ENCODE results near the gene ZFX.

ZFX gene

GRCh38 chrX:24167719-24168472, 18.4 kb downstream of the ZFX start:
- no peak overlapping the region for H3K4me3 ChIP-seq

GRCh38 chrX:24168807-24169206, 19.3 kb downstream of the ZFX start:
- no peak for TF ChIP-seq CTCF (IDR thresholded peaks at IDR 0.05)
- no peak for DNase-seq (ENCODE audit: low spot score)
- H3K4me3 ChIP-seq: no peak overlapping the region
- no peak overlapping the region for H3K27ac ChIP-seq

More at GRCh38 chrX:24167719-24168472, 18.4 kb downstream of the ZFX start:
- H3K27ac ChIP-seq: no peak overlapping the region
- TF ChIP-seq CTCF (IDR thresholded peaks at IDR 0.05): no peak
- no peak for DNase-seq (ENCODE audit: low spot score)

- no peak for DNase-seq (ENCODE audit: low spot score)
- Histone ChIP-seq H3K4me3 (no peak overlapping the region), H3K27ac (no peak overlapping the region)
- TF ChIP-seq CTCF (IDR thresholded peaks at IDR 0.05): no peak
Measured at GRCh38 chrX:24169211-24169610, 19.7 kb downstream of the ZFX start.

- no peak overlapping the region for H3K27ac ChIP-seq
- no peak overlapping the region for H3K4me3 ChIP-seq
- no peak for DNase-seq (ENCODE audit: low spot score)
- no peak for TF ChIP-seq CTCF (IDR thresholded peaks at IDR 0.05)
Measured at GRCh38 chrX:24173115-24173847, 23.8 kb downstream of the ZFX start.

GRCh38 chrX:24175276-24175675, 25.7 kb downstream of the ZFX start:
- no peak for DNase-seq (ENCODE audit: low spot score)
- no peak overlapping the region for H3K4me3 ChIP-seq
- no peak for TF ChIP-seq CTCF (IDR thresholded peaks at IDR 0.05)
- no peak overlapping the region for H3K27ac ChIP-seq

GRCh38 chrX:24178441-24178840, 28.9 kb downstream of the ZFX start:
- no peak for TF ChIP-seq CTCF (IDR thresholded peaks at IDR 0.05)
- no peak overlapping the region for H3K4me3 ChIP-seq
- DNase-seq (ENCODE audit: low spot score): no peak
- no peak overlapping the region for H3K27ac ChIP-seq

- no peak overlapping the region for H3K27ac ChIP-seq
- TF ChIP-seq CTCF (IDR thresholded peaks at IDR 0.05): no peak
- no peak overlapping the region for H3K4me3 ChIP-seq
Measured at GRCh38 chrX:24184018-24184417, 34.5 kb downstream of the ZFX start.

More at GRCh38 chrX:24184018-24184417, 34.5 kb downstream of the ZFX start:
- no peak for DNase-seq (ENCODE audit: low spot score)

Measured in coronary artery (tissue), 2 donors.